Medulla oblongata (tissue), 1 donor: ENCODE data around the gene IPO7.

Source experiments
- DNase-seq: peaks from one replicate; pipeline ENCODE4 v3.0.0-alpha.2; 2015; ENCODE audit errors: extremely low spot score

The IPO7 gene

GRCh38 chr11:9490376-9490775, 105.9 kb downstream of the IPO7 start:
- DNase-seq = no peak

GRCh38 chr11:9493492-9493891, 109.0 kb downstream of the IPO7 start:
- DNase-seq = no peak

- no peak for DNase-seq
These were observed 109.9 kb downstream of the IPO7 start for GRCh38 chr11:9494316-9494715.

- no peak for DNase-seq
These were observed 111.5 kb downstream of the IPO7 start for GRCh38 chr11:9495803-9496514.
